ENCODE measurements around the gene PNMT. TPM values are rescaled to one million over a fixed set of nuclear protein-coding genes. Genes with fewer than 3 reads are reported as not detected.

Gene PNMT
- total and polyA plus RNA-seq, 2 donors (not counting 1 experiment from before 2014, with no cell fraction given), result not detected

- TF ChIP-seq EZH2 (IDR thresholded peaks at IDR 0.05; ENCODE audit: low read length, missing control alignments) (no peak), CTCF (conservative IDR thresholded peaks at IDR 0.05 in 1 of 2, IDR thresholded peaks at IDR 0.05 in 1 of 2; ENCODE audit: low read depth in 1 of 2, low read length in 2 of 2) (no peak)
- no peak for DNase-seq (ENCODE audit: low read depth in 2 of 2)
- no peak overlapping the region for H3K4me3 ChIP-seq (replicated peaks in 1 of 4; ENCODE audit: control extremely low read depth in 1 of 4, insufficient read depth in 1 of 4, low read depth in 3 of 4, low read length in 4 of 4)
- no peak overlapping the region for H3K4me2 ChIP-seq (ENCODE audit: extremely low read depth, insufficient read depth, low read length)
- no peaks in the 10 kb centered on the region for H3K36me3 ChIP-seq (ENCODE audit: control insufficient read depth, insufficient read depth, low read length)
- no peaks in the 10 kb centered on the region for H3K27me3 ChIP-seq (ENCODE audit: control insufficient read depth, insufficient read depth, low read length)
- H4K20me1 ChIP-seq (ENCODE audit: control insufficient read depth, extremely low read depth, insufficient read depth, low read length), result peaks cover 1% of the 10 kb centered on the region
- H2AFZ ChIP-seq (ENCODE audit: low read length), result no peak overlapping the region
- no peak overlapping the region for H3K27ac ChIP-seq (ENCODE audit: insufficient read depth, low read length)
- H3K9me3 ChIP-seq (ENCODE audit: control insufficient read depth, insufficient read depth, low read depth, low read length), result no peaks in the 10 kb centered on the region
- H3K79me2 ChIP-seq (ENCODE audit: control insufficient read depth, insufficient read depth, low read length), result peaks cover 25% of the 10 kb centered on the region
- H3K4me1 ChIP-seq (ENCODE audit: control insufficient read depth, extremely low read depth, insufficient read depth, low read length), result peaks cover 16% of the 10 kb centered on the region
- H3K9ac ChIP-seq (ENCODE audit: insufficient read depth, low read length), result no peak overlapping the region
Observed at GRCh38 chr17:39642291-39643074, 25.8 kb upstream of the PNMT start.

GRCh38 chr17:39643271-39643670 is 25.0 kb upstream of the PNMT start:
- Histone ChIP-seq H3K4me3 (replicated peaks in 1 of 4; ENCODE audit: control extremely low read depth in 1 of 4, insufficient read depth in 1 of 4, low read depth in 3 of 4, low read length in 4 of 4) (no peak overlapping the region), H3K4me2 (ENCODE audit: extremely low read depth, insufficient read depth, low read length) (no peak overlapping the region), H3K9me3 (ENCODE audit: control insufficient read depth, insufficient read depth, low read depth, low read length) (no peaks in the 10 kb centered on the region), H3K9ac (ENCODE audit: insufficient read depth, low read length) (no peak overlapping the region), H3K4me1 (ENCODE audit: control insufficient read depth, extremely low read depth, insufficient read depth, low read length) (peaks cover 12% of the 10 kb centered on the region), H3K36me3 (ENCODE audit: control insufficient read depth, insufficient read depth, low read length) (no peaks in the 10 kb centered on the region), H3K27ac (ENCODE audit: insufficient read depth, low read length) (no peak overlapping the region), H2AFZ (ENCODE audit: low read length) (no peak overlapping the region), H3K79me2 (ENCODE audit: control insufficient read depth, insufficient read depth, low read length) (peaks cover 20% of the 10 kb centered on the region), H3K27me3 (ENCODE audit: control insufficient read depth, insufficient read depth, low read length) (no peaks in the 10 kb centered on the region), H4K20me1 (ENCODE audit: control insufficient read depth, extremely low read depth, insufficient read depth, low read length) (peaks cover 1% of the 10 kb centered on the region)
- DNase-seq (ENCODE audit: low read depth in 2 of 2), result peak in 1 of 2 donors; percentile 57
- no peak for TF ChIP-seq EZH2 (IDR thresholded peaks at IDR 0.05; ENCODE audit: low read length, missing control alignments)
- TF ChIP-seq CTCF (conservative IDR thresholded peaks at IDR 0.05 in 1 of 2, IDR thresholded peaks at IDR 0.05 in 1 of 2; ENCODE audit: low read depth in 1 of 2, low read length in 2 of 2), result no peak

GRCh38 chr17:39647256-39647655 is 21.0 kb upstream of the PNMT start:
- Histone ChIP-seq H3K27me3 (ENCODE audit: control insufficient read depth, insufficient read depth, low read length) (no peaks in the 10 kb centered on the region), H3K27ac (ENCODE audit: insufficient read depth, low read length) (no peak overlapping the region), H3K9me3 (ENCODE audit: control insufficient read depth, insufficient read depth, low read depth, low read length) (no peaks in the 10 kb centered on the region), H3K36me3 (ENCODE audit: control insufficient read depth, insufficient read depth, low read length) (no peaks in the 10 kb centered on the region), H3K4me3 (replicated peaks in 1 of 4; ENCODE audit: control extremely low read depth in 1 of 4, insufficient read depth in 1 of 4, low read depth in 3 of 4, low read length in 4 of 4) (no peak overlapping the region), H3K79me2 (ENCODE audit: control insufficient read depth, insufficient read depth, low read length) (peaks cover 4% of the 10 kb centered on the region), H3K9ac (ENCODE audit: insufficient read depth, low read length) (no peak overlapping the region), H4K20me1 (ENCODE audit: control insufficient read depth, extremely low read depth, insufficient read depth, low read length) (no peaks in the 10 kb centered on the region), H3K4me1 (ENCODE audit: control insufficient read depth, extremely low read depth, insufficient read depth, low read length) (peaks cover 3% of the 10 kb centered on the region), H2AFZ (ENCODE audit: low read length) (no peak overlapping the region), H3K4me2 (ENCODE audit: extremely low read depth, insufficient read depth, low read length) (no peak overlapping the region)
- no peak for TF ChIP-seq EZH2 (IDR thresholded peaks at IDR 0.05; ENCODE audit: low read length, missing control alignments)
- TF ChIP-seq CTCF (conservative IDR thresholded peaks at IDR 0.05 in 1 of 2, IDR thresholded peaks at IDR 0.05 in 1 of 2; ENCODE audit: low read depth in 1 of 2, low read length in 2 of 2), result no peak
- DNase-seq (ENCODE audit: low read depth in 2 of 2), result no peak
